K562 (cell line): ENCODE measurements around the gene RAB6B. TPM values are rescaled to one million over a fixed set of nuclear protein-coding genes. Genes with fewer than 3 reads are reported as not detected.

Source experiments
- ATAC-seq: fragments of 200-7000 bp; cut with Tn5 transposase; 3 replicates; pipeline ENCODE4 v1.9.1; 2020; ENCODE audit warnings: moderate library complexity
- BruUV-seq: library from RNA; stranded (reverse); fragments of 400-500 nt; replicated peaks from 2 replicates; lab custom pipeline; 2021; lab: Mats Ljungman, UMichigan
- CTCF ChIA-PET: fragments of 300-600 bp; formaldehyde crosslinking; extraction: SDS; loops from one replicate; lab custom pipeline; 2021; ENCODE audit warnings: low intra/inter-chr PET ratio; lab: Yijun Ruan, JAX
- POLR2A ChIA-PET: fragments of 300-600, 350-650 bp; sonication (Branson Sonifier 250); formaldehyde crosslinking; extraction: SDS; loops from one replicate; lab custom pipeline; 2021; ENCODE audit warnings: antibody characterized with exemption, inconsistent platforms; lab: Yijun Ruan, JAX
- DNase-seq, 4 experiments: peaks; one replicate each; pipeline versions ENCODE4 v3.0.0 to v3.0.0-alpha.2; 2011 to 2018; ENCODE audit warnings: low spot score in 3 of 4, mixed read lengths in 3 of 4; ENCODE audit errors: extremely low read depth in 1 of 4
- FAIRE-seq: peaks from 2 replicates; lab custom pipeline; 2011; peaks lifted over from hg19 to GRCh38; lab: Jason Lieb, UNC
- H2AFZ ChIP-seq: 2 replicates; pipeline ENCODE4 v1.6.0; 2011; ENCODE audit warnings: low read depth, low read length, control low read depth, inconsistent platforms
- H3K27ac ChIP-seq: fragments of 200-600 bp; 3 replicates; pipeline ENCODE4 v1.8.0; 2011; ENCODE audit warnings: low read depth, mild to moderate bottlenecking, control low read depth, inconsistent platforms, low read length, moderate library complexity, mixed read lengths; ENCODE audit errors: extremely low read depth
- H3K27me3 ChIP-seq, 2 experiments: fragments of 300-600 bp in 1 of 2; 2 replicates in 1 of 2; 3 replicates in 1 of 2; pipeline versions ENCODE4 v1.6.0 to v1.8.0; 2011; ENCODE audit warnings: inconsistent platforms in 2 of 2, low read length in 2 of 2, mild to moderate bottlenecking in 1 of 2, mixed read lengths in 1 of 2, moderate library complexity in 1 of 2; ENCODE audit not compliant: control insufficient read depth in 2 of 2, insufficient read depth in 2 of 2
- H3K36me3 ChIP-seq: fragments of 300-600 bp; 3 replicates; pipeline ENCODE4 v1.8.0; 2011; ENCODE audit warnings: mild to moderate bottlenecking, low read length, inconsistent platforms; ENCODE audit not compliant: control insufficient read depth, insufficient read depth
- H3K4me1 ChIP-seq, 2 experiments: fragments of 200-600 bp in 1 of 2; replicated peaks in 1 of 2; 2 replicates in 1 of 2; 3 replicates in 1 of 2; pipeline versions ENCODE4 v1.5.1 to v1.8.0; 2011; ENCODE audit warnings: inconsistent platforms in 2 of 2, low read length in 2 of 2, mild to moderate bottlenecking in 1 of 2, mixed read lengths in 1 of 2, moderate library complexity in 1 of 2; ENCODE audit not compliant: control insufficient read depth in 2 of 2, insufficient read depth in 2 of 2
- H3K4me2 ChIP-seq: 2 replicates; pipeline ENCODE4 v1.6.1; 2011; ENCODE audit warnings: low read length, control low read depth, inconsistent platforms, mixed read lengths; ENCODE audit not compliant: insufficient read depth
- H3K4me3 ChIP-seq: fragments of 200-600 bp; sonication (generic), shearing (Covaris generic); 2 replicates; pipeline ENCODE4 v1.5.1; 2016; ENCODE audit warnings: control low read depth, inconsistent platforms
- H3K79me2 ChIP-seq: fragments of 200-600 bp; 3 replicates; pipeline ENCODE4 v1.8.0; 2011; ENCODE audit warnings: low read length, inconsistent platforms; ENCODE audit not compliant: control insufficient read depth, insufficient read depth
- H3K9ac ChIP-seq, 2 experiments: 2 replicates each; pipeline versions ENCODE4 v1.6.0 to v1.6.1; 2011; ENCODE audit warnings: low read depth in 2 of 2, low read length in 2 of 2, control low read depth in 1 of 2, inconsistent platforms in 1 of 2, mild to moderate bottlenecking in 1 of 2, mixed read lengths in 1 of 2; ENCODE audit not compliant: insufficient read depth in 1 of 2
- H3K9me1 ChIP-seq: one replicate; pipeline ENCODE4 v1.6.0; 2011; ENCODE audit warnings: inconsistent platforms, mild to moderate bottlenecking, low read length, moderate library complexity; ENCODE audit not compliant: control insufficient read depth, insufficient read depth
- H3K9me3 ChIP-seq: replicated peaks from 2 replicates; pipeline ENCODE4 v1.5.1; 2011; ENCODE audit warnings: low read depth, low read length, inconsistent platforms; ENCODE audit not compliant: control insufficient read depth, insufficient read depth
- H4K20me1 ChIP-seq: replicated peaks from 2 replicates; pipeline ENCODE4 v1.6.1; 2011; ENCODE audit warnings: low read length, inconsistent platforms, mixed read lengths; ENCODE audit not compliant: control insufficient read depth, insufficient read depth
- FOS ChIP-seq: IDR thresholded peaks from 3 replicates; pipeline ENCODE4 v1.6.1; 2011; ENCODE audit not compliant: insufficient read length; ENCODE audit errors: extremely low read depth
- IFI16 ChIP-seq: fragments of 250-450 bp; sonication (Bioruptor Pico); IDR thresholded peaks from 2 replicates; pipeline ENCODE4 v2.1.2; 2022; ENCODE audit warnings: mild to moderate bottlenecking, inconsistent platforms
- KLF1 ChIP-seq: fragments of 450-650 bp; IDR thresholded peaks from 2 replicates; pipeline ENCODE4 v1.6.1; 2016; ENCODE audit warnings: missing genetic modification characterization, missing compliant biosample characterization
- ZBTB11 ChIP-seq, 3 experiments: fragments of 200-800 bp in 1 of 3; fragments of 250-450 bp in 1 of 3; fragments of 450-650 bp in 1 of 3; sonication (Bioruptor Pico) in 1 of 3; sonication (Bioruptor generic) in 1 of 3; formaldehyde crosslinking in 1 of 3; IDR thresholded peaks; 2 replicates each; pipeline versions ENCODE4 v1.6.1 to v1.8.0; 2016 to 2022; ENCODE audit warnings: mild to moderate bottlenecking in 2 of 3, missing genetic modification characterization in 2 of 3, missing compliant biosample characterization in 1 of 3, moderate library complexity in 1 of 3
- ZFP36 ChIP-seq: fragments of 150-350 bp; IDR thresholded peaks from 2 replicates; pipeline ENCODE4 v1.6.1; 2018; ENCODE audit warnings: low read length, low read depth; ENCODE audit not compliant: partially characterized antibody
- ZNF589 ChIP-seq: fragments of 200-800 bp; sonication (Bioruptor generic); IDR thresholded peaks from 2 replicates; pipeline ENCODE4 v1.6.1; 2016; ENCODE audit warnings: low read depth, missing genetic modification characterization, missing compliant biosample characterization
- WGBS: fragments of 100-300 bp; shearing (Covaris generic); methylation state at CpG from one replicate; pipeline ENCODE4 v1.1.6; 2016; ENCODE audit warnings: low coverage, mixed read lengths; ENCODE audit not compliant: insufficient coverage; ENCODE audit errors: missing lambda C conversion rate; 5-methylcytosine and 5-hydroxymethylcytosine counted together
- in situ Hi-C: fragments of 300-500 bp; cut with MboI; formaldehyde crosslinking; loops from 4 replicates; pipeline ENCODE4 v1.15.0; 2018; ENCODE audit warnings: inconsistent platforms, mixed read lengths
- intact Hi-C: fragments of 100-400 bp; cut with micrococcal nuclease; formaldehyde crosslinking; loops from 2 replicates; pipeline ENCODE4 v1.14.2; 2022
- polyA plus RNA-seq, 8 experiments: library from polyadenylated mRNA; depleted of rRNA in 4 of 8; stranded (reverse) in 5 of 8; unstranded in 3 of 8; fragments of >200 nt; fragmentation: Nextera tagmentation in 2 of 8; fragmentation: Illumina TruSeq in 1 of 8; extraction: Ambion mirVana in 2 of 8; extraction: Trizol in 1 of 8; gene quantifications; 2 replicates each; pipeline versions ENCODE4 v1.2.1 to v1.2.3, GENCODE V29; 2011 to 2014; ENCODE audit warnings: inconsistent platforms in 1 of 8, missing spikeins in 1 of 8
- total RNA-seq, 7 experiments: library from RNA; depleted of rRNA in 6 of 7; stranded (reverse); fragments of >200 nt in 6 of 7; fragmentation: Illumina TruSeq in 2 of 7; extraction: Trizol in 2 of 7; gene quantifications; 2 replicates each; pipeline versions ENCODE4 v1.2.1 to v1.2.3, GENCODE V29; 2011 to 2021; ENCODE audit warnings: low replicate concordance in 1 of 7
- TF ChIP-seq, protein P1 (sequence below): fragments of 250-450 bp; sonication (Bioruptor Pico); IDR thresholded peaks from 2 replicates; pipeline ENCODE4 v1.8.0; 2022; ENCODE audit warnings: moderate library complexity, mild to moderate bottlenecking, inconsistent platforms
- TF ChIP-seq, protein P2 (sequence below): fragments of 200-800 bp; sonication (Bioruptor generic); IDR thresholded peaks from 2 replicates; pipeline ENCODE4 v1.6.1; 2016; ENCODE audit warnings: missing genetic modification characterization, missing compliant biosample characterization

Gene RAB6B
- total and polyA plus RNA-seq, 9 of the 15 experiments (the other 6 are each of a cell fraction or from before 2014, with no cell fraction given) = 0.60 to 18.1 (median 1.5) TPM

GRCh38 chr3:133843634-133844033, 52.0 kb downstream of the RAB6B start (continued):
- TF ChIP-seq, protein P1, sequence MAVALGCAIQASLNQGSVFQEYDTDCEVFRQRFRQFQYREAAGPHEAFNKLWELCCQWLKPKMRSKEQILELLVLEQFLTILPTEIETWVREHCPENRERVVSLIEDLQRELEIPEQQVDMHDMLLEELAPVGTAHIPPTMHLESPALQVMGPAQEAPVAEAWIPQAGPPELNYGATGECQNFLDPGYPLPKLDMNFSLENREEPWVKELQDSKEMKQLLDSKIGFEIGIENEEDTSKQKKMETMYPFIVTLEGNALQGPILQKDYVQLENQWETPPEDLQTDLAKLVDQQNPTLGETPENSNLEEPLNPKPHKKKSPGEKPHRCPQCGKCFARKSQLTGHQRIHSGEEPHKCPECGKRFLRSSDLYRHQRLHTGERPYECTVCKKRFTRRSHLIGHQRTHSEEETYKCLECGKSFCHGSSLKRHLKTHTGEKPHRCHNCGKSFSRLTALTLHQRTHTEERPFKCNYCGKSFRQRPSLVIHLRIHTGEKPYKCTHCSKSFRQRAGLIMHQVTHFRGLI (CRISPR knock-in tag) = no peak
- TF ChIP-seq ZBTB11 (CRISPR knock-in tag; IDR thresholded peaks at IDR 0.05) = no peak
- peak; percentile 45 for TF ChIP-seq FOS
- no peak for TF ChIP-seq ZNF589 (CRISPR knock-in tag)
- no peak for TF ChIP-seq IFI16 (CRISPR knock-in tag)

GRCh38 chr3:133842158-133842557, 53.5 kb downstream of the RAB6B start:
- Histone ChIP-seq H3K9me3 (no peaks in the 10 kb centered on the region), H3K79me2 (no peaks in the 10 kb centered on the region), H3K9me1 (no peaks in the 10 kb centered on the region), H3K36me3 (no peaks in the 10 kb centered on the region), H3K4me2 (no peak overlapping the region), H4K20me1 (no peaks in the 10 kb centered on the region), H3K9ac (no peak overlapping the region), H3K4me3 (no peak overlapping the region), H2AFZ (no peak overlapping the region), H3K4me1 (peaks cover 5 to 9% of the 10 kb centered on the region in 2 experiments; a peak in 3 of 5 replicates), H3K27me3 (no peaks in the 10 kb centered on the region), H3K27ac (no peak overlapping the region)
- ChIA-PET POLR2A (no interaction called here), CTCF (no interaction called here)
- DNase-seq (no peak), ATAC-seq (no peak), FAIRE-seq (no peak)
- in situ Hi-C loops = no loop called here
- no TSS peak for BruUV-seq
- WGBS = 55% methylated on average over 4 of the region's 4 CpGs
- intact Hi-C loops = no loop called here
- TF ChIP-seq ZFP36 (peak; percentile 42), KLF1 (no peak)
- TF ChIP-seq, protein P2, sequence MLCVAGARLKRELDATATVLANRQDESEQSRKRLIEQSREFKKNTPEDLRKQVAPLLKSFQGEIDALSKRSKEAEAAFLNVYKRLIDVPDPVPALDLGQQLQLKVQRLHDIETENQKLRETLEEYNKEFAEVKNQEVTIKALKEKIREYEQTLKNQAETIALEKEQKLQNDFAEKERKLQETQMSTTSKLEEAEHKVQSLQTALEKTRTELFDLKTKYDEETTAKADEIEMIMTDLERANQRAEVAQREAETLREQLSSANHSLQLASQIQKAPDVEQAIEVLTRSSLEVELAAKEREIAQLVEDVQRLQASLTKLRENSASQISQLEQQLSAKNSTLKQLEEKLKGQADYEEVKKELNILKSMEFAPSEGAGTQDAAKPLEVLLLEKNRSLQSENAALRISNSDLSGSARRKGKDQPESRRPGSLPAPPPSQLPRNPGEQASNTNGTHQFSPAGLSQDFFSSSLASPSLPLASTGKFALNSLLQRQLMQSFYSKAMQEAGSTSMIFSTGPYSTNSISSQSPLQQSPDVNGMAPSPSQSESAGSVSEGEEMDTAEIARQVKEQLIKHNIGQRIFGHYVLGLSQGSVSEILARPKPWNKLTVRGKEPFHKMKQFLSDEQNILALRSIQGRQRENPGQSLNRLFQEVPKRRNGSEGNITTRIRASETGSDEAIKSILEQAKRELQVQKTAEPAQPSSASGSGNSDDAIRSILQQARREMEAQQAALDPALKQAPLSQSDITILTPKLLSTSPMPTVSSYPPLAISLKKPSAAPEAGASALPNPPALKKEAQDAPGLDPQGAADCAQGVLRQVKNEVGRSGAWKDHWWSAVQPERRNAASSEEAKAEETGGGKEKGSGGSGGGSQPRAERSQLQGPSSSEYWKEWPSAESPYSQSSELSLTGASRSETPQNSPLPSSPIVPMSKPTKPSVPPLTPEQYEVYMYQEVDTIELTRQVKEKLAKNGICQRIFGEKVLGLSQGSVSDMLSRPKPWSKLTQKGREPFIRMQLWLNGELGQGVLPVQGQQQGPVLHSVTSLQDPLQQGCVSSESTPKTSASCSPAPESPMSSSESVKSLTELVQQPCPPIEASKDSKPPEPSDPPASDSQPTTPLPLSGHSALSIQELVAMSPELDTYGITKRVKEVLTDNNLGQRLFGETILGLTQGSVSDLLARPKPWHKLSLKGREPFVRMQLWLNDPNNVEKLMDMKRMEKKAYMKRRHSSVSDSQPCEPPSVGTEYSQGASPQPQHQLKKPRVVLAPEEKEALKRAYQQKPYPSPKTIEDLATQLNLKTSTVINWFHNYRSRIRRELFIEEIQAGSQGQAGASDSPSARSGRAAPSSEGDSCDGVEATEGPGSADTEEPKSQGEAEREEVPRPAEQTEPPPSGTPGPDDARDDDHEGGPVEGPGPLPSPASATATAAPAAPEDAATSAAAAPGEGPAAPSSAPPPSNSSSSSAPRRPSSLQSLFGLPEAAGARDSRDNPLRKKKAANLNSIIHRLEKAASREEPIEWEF (CRISPR knock-in tag) = no peak
